ENCODE measurements around the gene KBTBD2.
A peak's percentile ranks its signal among the peaks of the same experiment; 100 is the strongest.

- TF ChIP-seq CTCF (IDR thresholded peaks at IDR 0.05) (no peak), POLR2A (IDR thresholded peaks at IDR 0.05) (peak; percentile 43 to 68)
These were observed 400 bp upstream of the KBTBD2 start for GRCh38 chr7:32891800-32892520.
